Measurements from ENCODE around the gene TMPRSS11B.

TMPRSS11B gene

GRCh38 chr4:68272380-68272779 lies 26.9 kb upstream of the TMPRSS11B start:
- H3K9me3 ChIP-seq (ENCODE audit: control insufficient read depth in 2 of 2, low read length in 2 of 2) = peaks cover 0 to 2% of the 10 kb centered on the region in 2 donors
- no peaks in the 10 kb centered on the region for H3K27me3 ChIP-seq (ENCODE audit: control insufficient read depth in 2 of 2, insufficient read depth in 2 of 2, low read length in 2 of 2)
- no peak overlapping the region for H3K9ac ChIP-seq (ENCODE audit: low read depth in 1 of 2, low read length in 2 of 2)
- H3K4me3 ChIP-seq (ENCODE audit: low read length in 2 of 2) = no peak overlapping the region
- H3K36me3 ChIP-seq (ENCODE audit: control insufficient read depth in 2 of 2, insufficient read depth in 2 of 2, low read length in 2 of 2) = no peaks in the 10 kb centered on the region
- H3K4me1 ChIP-seq (ENCODE audit: control insufficient read depth in 2 of 2, insufficient read depth in 2 of 2, low read length in 2 of 2) = no peaks in the 10 kb centered on the region
- H3K27ac ChIP-seq (ENCODE audit: low read depth in 2 of 2, low read length in 2 of 2) = no peak overlapping the region

DNA sequence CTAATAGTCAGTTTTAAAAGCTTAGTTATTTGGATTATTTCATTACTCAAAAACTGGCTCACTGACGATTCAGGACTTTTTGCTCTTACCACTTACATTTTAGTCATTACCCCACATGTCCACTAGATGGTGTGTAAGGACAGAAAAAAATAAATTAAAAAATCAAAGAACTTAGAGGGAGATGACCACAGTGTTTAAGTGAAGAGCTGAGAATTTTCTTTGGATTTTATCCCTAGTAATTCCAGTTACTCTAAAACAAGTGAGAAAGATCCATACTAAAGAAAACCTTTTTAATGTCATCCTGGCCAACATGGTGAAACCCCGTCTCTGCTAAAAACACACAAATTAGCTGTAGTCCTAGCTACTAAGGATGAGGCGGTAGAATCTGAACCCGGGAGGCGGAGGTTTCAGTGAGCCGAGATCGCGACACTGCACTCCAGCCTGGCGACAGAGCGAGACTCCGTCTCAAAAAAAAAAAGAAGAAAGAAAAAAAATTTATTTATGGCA lies 26.4 kb upstream of the TMPRSS11B start:
- Histone ChIP-seq H3K4me1 (ENCODE audit: control insufficient read depth in 2 of 2, insufficient read depth in 2 of 2, low read length in 2 of 2) (no peaks in the 10 kb centered on the region), H3K27ac (ENCODE audit: low read depth in 2 of 2, low read length in 2 of 2) (no peak overlapping the region), H3K9me3 (ENCODE audit: control insufficient read depth in 2 of 2, low read length in 2 of 2) (peaks cover 0 to 2% of the 10 kb centered on the region in 2 donors), H3K9ac (ENCODE audit: low read depth in 1 of 2, low read length in 2 of 2) (no peak overlapping the region), H3K27me3 (ENCODE audit: control insufficient read depth in 2 of 2, insufficient read depth in 2 of 2, low read length in 2 of 2) (no peaks in the 10 kb centered on the region), H3K36me3 (ENCODE audit: control insufficient read depth in 2 of 2, insufficient read depth in 2 of 2, low read length in 2 of 2) (no peaks in the 10 kb centered on the region), H3K4me3 (ENCODE audit: low read length in 2 of 2) (no peak overlapping the region)

DNA sequence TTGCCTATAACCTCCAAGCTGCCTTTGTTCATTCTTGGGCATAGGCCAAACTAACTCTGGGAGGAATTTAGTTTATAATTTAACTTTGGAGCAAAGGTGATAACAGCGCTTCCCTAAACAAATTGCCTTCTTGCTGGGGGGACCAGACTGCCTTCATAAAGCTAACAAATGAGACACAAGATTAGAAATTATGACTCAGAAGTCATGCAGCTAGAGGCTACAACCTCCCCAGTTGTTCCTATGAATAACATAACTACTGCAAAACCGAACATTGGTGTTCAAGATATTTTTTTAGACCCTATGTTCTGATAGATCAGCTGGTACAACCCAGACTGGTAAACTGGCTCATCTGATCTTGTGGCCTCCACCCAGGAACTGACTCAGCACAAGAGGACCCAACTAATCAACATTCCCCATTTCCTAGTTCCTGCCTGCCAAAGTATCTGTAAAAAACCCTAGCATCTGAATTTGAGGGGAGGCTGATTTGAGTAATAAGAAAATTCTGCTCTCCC lies 22.0 kb upstream of the TMPRSS11B start:
- no peak overlapping the region for H3K9ac ChIP-seq (ENCODE audit: low read depth in 1 of 2, low read length in 2 of 2)
- no peaks in the 10 kb centered on the region for H3K4me1 ChIP-seq (ENCODE audit: control insufficient read depth in 2 of 2, insufficient read depth in 2 of 2, low read length in 2 of 2)
- no peak overlapping the region for H3K27ac ChIP-seq (ENCODE audit: low read depth in 2 of 2, low read length in 2 of 2)
- H3K4me3 ChIP-seq (ENCODE audit: low read length in 2 of 2) = no peak overlapping the region
- H3K36me3 ChIP-seq (ENCODE audit: control insufficient read depth in 2 of 2, insufficient read depth in 2 of 2, low read length in 2 of 2) = no peaks in the 10 kb centered on the region
- H3K27me3 ChIP-seq (ENCODE audit: control insufficient read depth in 2 of 2, insufficient read depth in 2 of 2, low read length in 2 of 2) = no peaks in the 10 kb centered on the region
- peaks cover 0 to 2% of the 10 kb centered on the region in 2 donors for H3K9me3 ChIP-seq (ENCODE audit: control insufficient read depth in 2 of 2, low read length in 2 of 2)

DNA sequence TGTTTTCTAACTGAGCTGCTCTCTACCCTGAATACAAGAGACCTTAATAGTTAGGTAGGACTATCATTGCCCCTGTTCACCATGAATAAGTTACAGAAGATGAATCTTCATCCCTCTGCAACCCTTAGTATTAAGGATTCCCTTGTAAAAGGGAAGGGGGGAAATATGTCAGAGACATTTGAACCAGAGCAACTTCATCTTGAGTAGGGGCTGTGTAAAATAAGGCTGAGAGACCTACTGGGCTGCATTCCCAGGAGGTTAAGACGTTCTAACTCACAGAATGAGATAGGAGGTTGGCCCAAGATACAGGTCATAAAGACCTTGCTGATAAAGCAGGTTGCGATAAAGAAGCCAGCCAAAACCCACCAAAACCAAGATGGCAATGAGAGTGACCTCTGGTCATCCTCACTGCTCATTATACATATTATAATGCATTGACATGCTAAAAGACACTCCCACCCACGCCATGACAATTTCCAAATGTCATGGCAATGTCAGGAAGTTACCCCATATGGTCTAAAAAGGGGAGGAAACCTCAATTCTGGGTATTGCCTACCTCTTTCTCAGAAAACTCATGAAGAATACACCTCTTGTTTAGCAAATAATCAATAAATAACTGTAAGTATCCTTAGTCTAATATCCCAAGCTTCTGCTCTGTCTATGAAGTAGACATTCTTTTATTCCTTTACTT lies 19.5 kb upstream of the TMPRSS11B start:
- Histone ChIP-seq H3K36me3 (ENCODE audit: control insufficient read depth in 2 of 2, insufficient read depth in 2 of 2, low read length in 2 of 2) (no peaks in the 10 kb centered on the region), H3K9me3 (ENCODE audit: control insufficient read depth in 2 of 2, low read length in 2 of 2) (peaks cover 0 to 2% of the 10 kb centered on the region in 2 donors), H3K9ac (ENCODE audit: low read depth in 1 of 2, low read length in 2 of 2) (no peak overlapping the region), H3K27me3 (ENCODE audit: control insufficient read depth in 2 of 2, insufficient read depth in 2 of 2, low read length in 2 of 2) (no peaks in the 10 kb centered on the region), H3K4me3 (ENCODE audit: low read length in 2 of 2) (no peak overlapping the region), H3K27ac (ENCODE audit: low read depth in 2 of 2, low read length in 2 of 2) (no peak overlapping the region), H3K4me1 (ENCODE audit: control insufficient read depth in 2 of 2, insufficient read depth in 2 of 2, low read length in 2 of 2) (no peaks in the 10 kb centered on the region)

GRCh38 chr4:68259191-68259590 lies 13.7 kb upstream of the TMPRSS11B start:
- Histone ChIP-seq H3K9ac (ENCODE audit: low read depth in 1 of 2, low read length in 2 of 2) (no peak overlapping the region), H3K36me3 (ENCODE audit: control insufficient read depth in 2 of 2, insufficient read depth in 2 of 2, low read length in 2 of 2) (no peaks in the 10 kb centered on the region), H3K27me3 (ENCODE audit: control insufficient read depth in 2 of 2, insufficient read depth in 2 of 2, low read length in 2 of 2) (no peaks in the 10 kb centered on the region), H3K4me3 (ENCODE audit: low read length in 2 of 2) (no peak overlapping the region), H3K4me1 (ENCODE audit: control insufficient read depth in 2 of 2, insufficient read depth in 2 of 2, low read length in 2 of 2) (no peaks in the 10 kb centered on the region), H3K27ac (ENCODE audit: low read depth in 2 of 2, low read length in 2 of 2) (no peak overlapping the region), H3K9me3 (ENCODE audit: control insufficient read depth in 2 of 2, low read length in 2 of 2) (no peaks in the 10 kb centered on the region)

DNA sequence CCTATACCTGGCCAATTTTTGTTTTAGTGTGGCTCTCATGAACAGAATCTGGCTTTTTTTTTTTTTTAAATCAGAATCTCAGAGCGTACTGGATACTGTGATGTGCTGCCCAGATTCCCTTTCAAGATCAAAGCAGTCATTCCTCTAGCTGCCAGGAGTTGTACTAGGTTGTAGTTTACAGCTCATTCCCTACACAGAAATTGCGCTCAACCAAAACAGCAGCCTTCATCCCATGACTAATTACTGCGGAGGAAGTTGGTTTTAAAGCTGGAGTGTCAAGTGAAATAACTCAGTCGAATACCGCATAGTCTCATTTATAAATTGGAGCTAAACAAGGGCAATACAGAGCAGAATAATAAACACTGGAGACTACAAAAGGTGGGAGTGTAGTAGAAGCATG lies 12.2 kb upstream of the TMPRSS11B start:
- Histone ChIP-seq H3K27me3 (ENCODE audit: control insufficient read depth in 2 of 2, insufficient read depth in 2 of 2, low read length in 2 of 2) (no peaks in the 10 kb centered on the region), H3K9ac (ENCODE audit: low read depth in 1 of 2, low read length in 2 of 2) (no peak overlapping the region), H3K27ac (ENCODE audit: low read depth in 2 of 2, low read length in 2 of 2) (no peak overlapping the region), H3K4me3 (ENCODE audit: low read length in 2 of 2) (no peak overlapping the region), H3K36me3 (ENCODE audit: control insufficient read depth in 2 of 2, insufficient read depth in 2 of 2, low read length in 2 of 2) (no peaks in the 10 kb centered on the region), H3K9me3 (ENCODE audit: control insufficient read depth in 2 of 2, low read length in 2 of 2) (no peaks in the 10 kb centered on the region), H3K4me1 (ENCODE audit: control insufficient read depth in 2 of 2, insufficient read depth in 2 of 2, low read length in 2 of 2) (no peaks in the 10 kb centered on the region)

GRCh38 chr4:68256284-68256683 lies 10.8 kb upstream of the TMPRSS11B start:
- Histone ChIP-seq H3K36me3 (ENCODE audit: control insufficient read depth in 2 of 2, insufficient read depth in 2 of 2, low read length in 2 of 2) (no peaks in the 10 kb centered on the region), H3K27me3 (ENCODE audit: control insufficient read depth in 2 of 2, insufficient read depth in 2 of 2, low read length in 2 of 2) (no peaks in the 10 kb centered on the region), H3K4me3 (ENCODE audit: low read length in 2 of 2) (no peak overlapping the region), H3K27ac (ENCODE audit: low read depth in 2 of 2, low read length in 2 of 2) (no peak overlapping the region), H3K4me1 (ENCODE audit: control insufficient read depth in 2 of 2, insufficient read depth in 2 of 2, low read length in 2 of 2) (no peaks in the 10 kb centered on the region), H3K9ac (ENCODE audit: low read depth in 1 of 2, low read length in 2 of 2) (no peak overlapping the region), H3K9me3 (ENCODE audit: control insufficient read depth in 2 of 2, low read length in 2 of 2) (no peaks in the 10 kb centered on the region)

- no peaks in the 10 kb centered on the region for H3K36me3 ChIP-seq (ENCODE audit: control insufficient read depth in 2 of 2, insufficient read depth in 2 of 2, low read length in 2 of 2)
- H3K9me3 ChIP-seq (ENCODE audit: control insufficient read depth in 2 of 2, low read length in 2 of 2) = no peaks in the 10 kb centered on the region
- no peaks in the 10 kb centered on the region for H3K27me3 ChIP-seq (ENCODE audit: control insufficient read depth in 2 of 2, insufficient read depth in 2 of 2, low read length in 2 of 2)
- H3K4me1 ChIP-seq (ENCODE audit: control insufficient read depth in 2 of 2, insufficient read depth in 2 of 2, low read length in 2 of 2) = no peaks in the 10 kb centered on the region
- no peak overlapping the region for H3K9ac ChIP-seq (ENCODE audit: low read depth in 1 of 2, low read length in 2 of 2)
- H3K27ac ChIP-seq (ENCODE audit: low read depth in 2 of 2, low read length in 2 of 2) = no peak overlapping the region
- no peak overlapping the region for H3K4me3 ChIP-seq (ENCODE audit: low read length in 2 of 2)
These were observed 4.8 kb upstream of the TMPRSS11B start for GRCh38 chr4:68250151-68250930.

- Histone ChIP-seq H3K4me3 (ENCODE audit: low read length in 2 of 2) (no peak overlapping the region), H3K27ac (ENCODE audit: low read depth in 2 of 2, low read length in 2 of 2) (no peak overlapping the region), H3K9me3 (ENCODE audit: control insufficient read depth in 2 of 2, low read length in 2 of 2) (no peaks in the 10 kb centered on the region), H3K36me3 (ENCODE audit: control insufficient read depth in 2 of 2, insufficient read depth in 2 of 2, low read length in 2 of 2) (no peaks in the 10 kb centered on the region), H3K27me3 (ENCODE audit: control insufficient read depth in 2 of 2, insufficient read depth in 2 of 2, low read length in 2 of 2) (no peaks in the 10 kb centered on the region), H3K4me1 (ENCODE audit: control insufficient read depth in 2 of 2, insufficient read depth in 2 of 2, low read length in 2 of 2) (no peaks in the 10 kb centered on the region), H3K9ac (ENCODE audit: low read depth in 1 of 2, low read length in 2 of 2) (no peak overlapping the region)
These were observed 3.9 kb upstream of the TMPRSS11B start for GRCh38 chr4:68249434-68249833.

GRCh38 chr4:68240620-68241019 lies 4.9 kb downstream of the TMPRSS11B start:
- no peaks in the 10 kb centered on the region for H3K36me3 ChIP-seq (ENCODE audit: control insufficient read depth in 2 of 2, insufficient read depth in 2 of 2, low read length in 2 of 2)
- H3K4me1 ChIP-seq (ENCODE audit: control insufficient read depth in 2 of 2, insufficient read depth in 2 of 2, low read length in 2 of 2) = no peaks in the 10 kb centered on the region
- H3K4me3 ChIP-seq (ENCODE audit: low read length in 2 of 2) = no peak overlapping the region
- H3K9me3 ChIP-seq (ENCODE audit: control insufficient read depth in 2 of 2, low read length in 2 of 2) = no peaks in the 10 kb centered on the region
- no peak overlapping the region for H3K9ac ChIP-seq (ENCODE audit: low read depth in 1 of 2, low read length in 2 of 2)
- H3K27ac ChIP-seq (ENCODE audit: low read depth in 2 of 2, low read length in 2 of 2) = no peak overlapping the region
- no peaks in the 10 kb centered on the region for H3K27me3 ChIP-seq (ENCODE audit: control insufficient read depth in 2 of 2, insufficient read depth in 2 of 2, low read length in 2 of 2)

Measured in mucosa of rectum (tissue), 2 donors.